OCI-LY1 (cell line): ENCODE measurements around the gene GGPS1.
A peak's percentile ranks its signal among the peaks of the same experiment; 100 is the strongest.

Experiments
- H2AFZ ChIP-seq: fragments of 200-600 bp; sonication (generic), shearing (Covaris generic); 2 replicates; pipeline ENCODE4 v1.6.0; 2014; ENCODE audit warnings: antibody characterized with exemption, mild to moderate bottlenecking, low read length
- H3F3A ChIP-seq: fragments of 200-600 bp; sonication (generic), shearing (Covaris generic); 2 replicates; pipeline ENCODE4 v1.6.0; 2014; ENCODE audit warnings: mild to moderate bottlenecking, antibody characterized with exemption, low read length, moderate library complexity; ENCODE audit not compliant: insufficient read depth
- H3K27ac ChIP-seq: fragments of 200-600 bp; sonication (generic); 2 replicates; pipeline ENCODE4 v1.5.1; 2014; ENCODE audit warnings: low read length, mixed run types, mild to moderate bottlenecking, low read depth; ENCODE audit not compliant: poor library complexity, severe bottlenecking
- H3K27me3 ChIP-seq: fragments of 200-600 bp; sonication (generic); 2 replicates; pipeline ENCODE4 v1.6.0; 2014; ENCODE audit warnings: antibody characterized with exemption, mild to moderate bottlenecking, low read length, moderate library complexity; ENCODE audit not compliant: insufficient read depth
- H3K36me3 ChIP-seq: fragments of 200-600 bp; sonication (generic); 2 replicates; pipeline ENCODE4 v1.6.1; 2014; ENCODE audit warnings: mild to moderate bottlenecking, antibody characterized with exemption, low read length, moderate library complexity, mixed read lengths; ENCODE audit not compliant: insufficient read depth
- H3K4me1 ChIP-seq: fragments of 200-600 bp; sonication (generic); 2 replicates; pipeline ENCODE4 v1.5.1; 2014; ENCODE audit warnings: mild to moderate bottlenecking, low read length, moderate library complexity; ENCODE audit not compliant: insufficient read depth, severe bottlenecking
- H3K4me2 ChIP-seq: fragments of 200-600 bp; sonication (generic), shearing (Covaris generic); 2 replicates; pipeline ENCODE4 v1.6.1; 2014; ENCODE audit warnings: low read length
- H3K4me3 ChIP-seq: fragments of 200-600 bp; sonication (generic); 2 replicates; pipeline ENCODE4 v1.5.1; 2014; ENCODE audit warnings: low read length, low read depth, mild to moderate bottlenecking, mixed read lengths; ENCODE audit not compliant: poor library complexity, severe bottlenecking
- H3K79me2 ChIP-seq: fragments of 200-600 bp; shearing (Covaris generic); 2 replicates; pipeline ENCODE4 v1.6.1; 2016; ENCODE audit warnings: mixed run types, low read length, mixed read lengths; ENCODE audit not compliant: insufficient read depth
- H3K9ac ChIP-seq: fragments of 200-600 bp; sonication (generic), shearing (Covaris generic); 2 replicates; pipeline ENCODE4 v1.6.1; 2014; ENCODE audit warnings: mild to moderate bottlenecking, low read length, mixed read lengths
- H3K9me2 ChIP-seq: fragments of 200-600 bp; sonication (generic), shearing (Covaris generic); 2 replicates; pipeline ENCODE4 v1.6.1; 2014; ENCODE audit warnings: low read depth, mild to moderate bottlenecking, low read length, mixed read lengths
- H3K9me3 ChIP-seq: fragments of 200-600 bp; shearing (Covaris generic); 2 replicates; pipeline ENCODE4 v1.6.1; 2014; ENCODE audit warnings: low read length, mixed read lengths
- H4K20me1 ChIP-seq: fragments of 200-600 bp; sonication (generic), shearing (Covaris generic); 2 replicates; pipeline ENCODE4 v1.6.0; 2016; ENCODE audit warnings: mild to moderate bottlenecking, low read length; ENCODE audit not compliant: insufficient read depth
- EZH2 ChIP-seq: fragments of 200-600 bp; sonication (generic), shearing (Covaris generic); IDR thresholded peaks from 2 replicates; pipeline ENCODE4 v1.8.0; 2017; ENCODE audit warnings: borderline replicate concordance, mixed run types, mild to moderate bottlenecking, antibody characterized with exemption, low read length, moderate library complexity, mixed read lengths
- TF ChIP-seq, protein P1 (sequence below): fragments of 200-600 bp; sonication (generic), shearing (Covaris generic); IDR thresholded peaks from 2 replicates; pipeline ENCODE4 v1.5.1; 2017; ENCODE audit warnings: mild to moderate bottlenecking, antibody characterized with exemption, low read length, moderate library complexity, mixed read lengths

GGPS1 gene

DNA sequence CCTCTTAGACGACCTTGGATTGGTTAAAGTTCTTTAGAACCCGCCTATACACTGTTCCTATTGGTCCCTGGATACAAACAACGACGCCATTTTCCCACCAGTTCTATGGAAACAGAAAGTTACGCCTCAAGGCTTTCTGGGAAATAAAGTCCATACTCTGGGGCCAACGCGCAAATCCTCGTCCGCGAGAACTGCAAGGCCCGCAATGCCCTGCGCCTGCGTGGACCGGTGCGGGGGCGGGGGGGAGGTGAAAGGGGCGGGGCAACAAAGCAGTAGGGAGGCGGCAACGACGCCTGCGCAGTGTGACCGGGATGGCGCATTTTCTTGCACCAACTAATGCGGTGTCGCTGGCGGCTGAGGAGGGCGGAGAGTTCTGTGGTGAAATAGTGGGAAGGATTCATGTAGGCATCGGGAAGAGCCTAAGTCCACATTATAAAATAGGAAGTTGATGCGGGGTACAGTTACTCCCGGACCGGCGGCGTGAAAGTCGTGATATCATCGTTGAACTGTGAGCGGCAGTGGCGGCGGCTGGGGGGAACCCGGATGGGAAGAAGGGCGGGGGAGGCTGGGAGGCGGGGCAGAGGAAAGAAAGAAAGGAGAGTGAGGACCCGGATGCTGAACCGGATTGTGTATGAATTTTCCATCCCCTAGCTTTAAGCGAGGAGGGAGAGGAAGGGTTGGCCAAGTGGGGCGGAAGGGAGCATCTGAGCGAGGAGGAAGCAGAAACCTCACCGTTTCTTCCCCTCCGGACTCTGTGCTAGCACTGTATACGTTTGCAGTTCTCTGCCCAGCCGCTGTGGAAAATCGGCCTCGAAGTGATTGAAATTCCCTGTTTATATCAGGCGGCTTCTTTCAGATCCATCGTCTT, at the start of gene GGPS1:
Gene GGPS1 (plus strand): TSS at position 300 of the 868 bp plus-strand sequence. CDS start 6,695 bp downstream, outside the sequence.
- H4K20me1 ChIP-seq = no peaks in the 10 kb centered on the region
- H3K9ac ChIP-seq = peak within 1 kb of the TSS; percentile 91
- H3K36me3 ChIP-seq = peaks cover 13% of the 10 kb centered on the region; the same call in 1 of the 2 replicates
- H3K4me2 ChIP-seq = peak within 1 kb of the TSS; percentile 84
- peak within 1 kb of the TSS; percentile 93 for H3K27ac ChIP-seq
- TF ChIP-seq, protein P1, sequence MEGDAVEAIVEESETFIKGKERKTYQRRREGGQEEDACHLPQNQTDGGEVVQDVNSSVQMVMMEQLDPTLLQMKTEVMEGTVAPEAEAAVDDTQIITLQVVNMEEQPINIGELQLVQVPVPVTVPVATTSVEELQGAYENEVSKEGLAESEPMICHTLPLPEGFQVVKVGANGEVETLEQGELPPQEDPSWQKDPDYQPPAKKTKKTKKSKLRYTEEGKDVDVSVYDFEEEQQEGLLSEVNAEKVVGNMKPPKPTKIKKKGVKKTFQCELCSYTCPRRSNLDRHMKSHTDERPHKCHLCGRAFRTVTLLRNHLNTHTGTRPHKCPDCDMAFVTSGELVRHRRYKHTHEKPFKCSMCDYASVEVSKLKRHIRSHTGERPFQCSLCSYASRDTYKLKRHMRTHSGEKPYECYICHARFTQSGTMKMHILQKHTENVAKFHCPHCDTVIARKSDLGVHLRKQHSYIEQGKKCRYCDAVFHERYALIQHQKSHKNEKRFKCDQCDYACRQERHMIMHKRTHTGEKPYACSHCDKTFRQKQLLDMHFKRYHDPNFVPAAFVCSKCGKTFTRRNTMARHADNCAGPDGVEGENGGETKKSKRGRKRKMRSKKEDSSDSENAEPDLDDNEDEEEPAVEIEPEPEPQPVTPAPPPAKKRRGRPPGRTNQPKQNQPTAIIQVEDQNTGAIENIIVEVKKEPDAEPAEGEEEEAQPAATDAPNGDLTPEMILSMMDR = no peak
- no peak for TF ChIP-seq EZH2
- no peak within 1 kb of the TSS for H2AFZ ChIP-seq
- peak within 1 kb of the TSS; percentile 79 for H3K4me3 ChIP-seq
- H3K27me3 ChIP-seq = no peaks in the 10 kb centered on the region
- peaks cover 54% of the 10 kb centered on the region for H3K4me1 ChIP-seq
- no peaks in the 10 kb centered on the region for H3F3A ChIP-seq
- peaks cover 74% of the 10 kb centered on the region for H3K79me2 ChIP-seq
- H3K9me2 ChIP-seq = no peaks in the 10 kb centered on the region
- no peaks in the 10 kb centered on the region for H3K9me3 ChIP-seq

DNA sequence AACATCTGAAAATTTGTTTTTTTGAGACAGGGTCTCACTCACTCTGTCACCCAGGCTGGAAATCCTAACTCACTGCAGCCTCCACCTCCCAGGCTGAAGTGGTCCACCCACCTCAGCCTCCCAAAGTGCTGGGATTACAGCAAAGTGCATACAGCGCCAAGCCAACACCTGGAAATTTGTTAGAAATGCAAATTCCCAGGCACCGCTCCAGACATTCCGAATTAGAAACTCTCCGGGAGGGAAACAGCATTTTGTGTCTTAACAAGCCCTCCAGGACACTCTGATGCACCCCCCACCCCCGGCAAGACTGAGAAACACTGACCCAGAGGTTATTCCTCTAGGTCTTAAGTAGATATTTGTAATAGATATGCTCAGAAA, 49.5 kb upstream of the GGPS1 start:
- H3K9ac ChIP-seq = no peak overlapping the region
- no peak for TF ChIP-seq EZH2
- TF ChIP-seq, protein P1 = no peak
- no peaks in the 10 kb centered on the region for H4K20me1 ChIP-seq
- no peaks in the 10 kb centered on the region for H3K36me3 ChIP-seq
- no peaks in the 10 kb centered on the region for H3K27me3 ChIP-seq
- peaks cover 3% of the 10 kb centered on the region; the same call in 1 of the 2 replicates for H3F3A ChIP-seq
- H3K27ac ChIP-seq = no peak overlapping the region
- H3K79me2 ChIP-seq = peaks cover 95% of the 10 kb centered on the region
- peaks cover 26% of the 10 kb centered on the region for H3K4me1 ChIP-seq
- no peaks in the 10 kb centered on the region for H3K9me2 ChIP-seq
- H3K9me3 ChIP-seq = no peaks in the 10 kb centered on the region
- no peak overlapping the region for H3K4me3 ChIP-seq
- H3K4me2 ChIP-seq = no peak overlapping the region
- no peak overlapping the region for H2AFZ ChIP-seq

- Histone ChIP-seq H3K4me1 (peaks cover 24% of the 10 kb centered on the region), H4K20me1 (no peaks in the 10 kb centered on the region), H3K4me3 (no peak overlapping the region), H3K79me2 (peaks cover 95% of the 10 kb centered on the region), H3K27ac (no peak overlapping the region), H3K27me3 (no peaks in the 10 kb centered on the region), H3F3A (peaks cover 3% of the 10 kb centered on the region; the same call in 1 of the 2 replicates), H2AFZ (no peak overlapping the region), H3K9ac (no peak overlapping the region), H3K4me2 (no peak overlapping the region), H3K9me2 (no peaks in the 10 kb centered on the region), H3K36me3 (no peaks in the 10 kb centered on the region), H3K9me3 (no peaks in the 10 kb centered on the region)
- no peak for TF ChIP-seq EZH2
- TF ChIP-seq, protein P1 = no peak
Observed at GRCh38 chr1:235279694-235280093, 48.7 kb upstream of the GGPS1 start.
